ENCODE measurements around the gene CDH23.

The CDH23 gene

DNA sequence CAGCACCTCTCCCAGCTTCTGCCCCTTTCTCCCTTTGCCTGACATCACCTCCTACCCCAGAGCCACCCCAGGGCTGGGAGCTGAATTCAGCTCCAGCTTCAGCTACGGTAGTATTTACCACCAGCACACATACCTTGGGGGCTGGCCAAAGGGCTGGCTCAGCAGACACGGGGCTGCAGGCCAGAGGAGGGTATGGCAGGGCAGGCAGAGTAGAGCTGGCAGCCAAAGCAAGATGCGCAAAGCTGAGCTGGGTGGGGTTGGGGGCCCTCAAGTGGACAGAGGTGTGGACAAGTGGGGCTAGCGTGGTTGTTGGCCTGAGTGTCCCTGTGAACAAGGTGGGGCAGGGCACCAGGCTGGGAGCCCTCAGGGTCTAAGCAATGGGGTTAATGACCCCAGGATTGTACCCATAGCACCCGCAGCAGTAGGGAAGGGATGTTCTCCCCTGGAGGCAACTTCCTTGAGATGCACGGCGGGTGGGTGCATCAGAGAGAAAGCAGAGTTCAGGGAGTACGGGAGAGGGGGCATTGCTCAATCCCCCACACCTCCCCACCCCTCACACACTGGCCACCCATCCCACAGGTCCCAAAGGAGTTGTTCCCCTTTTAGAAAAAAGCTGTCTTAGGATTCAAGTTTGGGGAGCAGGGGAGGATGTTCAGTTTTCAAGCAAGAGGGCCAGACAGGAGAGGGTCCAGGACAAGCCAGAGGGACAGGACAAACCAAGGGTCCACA, 368.6 kb downstream of the CDH23 start:
- no peak overlapping the region for H3K4me3 ChIP-seq (ENCODE audit: low read depth, low read length)
- CTCF ChIA-PET, result interaction anchor here (0.7 to 4.2 kb wide), 2 partner anchors 8 to 131 kb away, joined by 3 to 31 read pairs; partner anchors contain the start of gene VSIR
- no peak for DNase-seq (ENCODE audit: low read depth, low spot score)
- TF ChIP-seq, protein P1, sequence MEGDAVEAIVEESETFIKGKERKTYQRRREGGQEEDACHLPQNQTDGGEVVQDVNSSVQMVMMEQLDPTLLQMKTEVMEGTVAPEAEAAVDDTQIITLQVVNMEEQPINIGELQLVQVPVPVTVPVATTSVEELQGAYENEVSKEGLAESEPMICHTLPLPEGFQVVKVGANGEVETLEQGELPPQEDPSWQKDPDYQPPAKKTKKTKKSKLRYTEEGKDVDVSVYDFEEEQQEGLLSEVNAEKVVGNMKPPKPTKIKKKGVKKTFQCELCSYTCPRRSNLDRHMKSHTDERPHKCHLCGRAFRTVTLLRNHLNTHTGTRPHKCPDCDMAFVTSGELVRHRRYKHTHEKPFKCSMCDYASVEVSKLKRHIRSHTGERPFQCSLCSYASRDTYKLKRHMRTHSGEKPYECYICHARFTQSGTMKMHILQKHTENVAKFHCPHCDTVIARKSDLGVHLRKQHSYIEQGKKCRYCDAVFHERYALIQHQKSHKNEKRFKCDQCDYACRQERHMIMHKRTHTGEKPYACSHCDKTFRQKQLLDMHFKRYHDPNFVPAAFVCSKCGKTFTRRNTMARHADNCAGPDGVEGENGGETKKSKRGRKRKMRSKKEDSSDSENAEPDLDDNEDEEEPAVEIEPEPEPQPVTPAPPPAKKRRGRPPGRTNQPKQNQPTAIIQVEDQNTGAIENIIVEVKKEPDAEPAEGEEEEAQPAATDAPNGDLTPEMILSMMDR (IDR thresholded peaks at IDR 0.05; ENCODE audit: insufficient read depth, low read length, missing control alignments), result no peak
- POLR2A ChIA-PET, result interaction anchor here (2.0 kb wide), 1 partner anchor 8 kb away, joined by 9 read pairs; the partner anchor contains the start of gene VSIR

DNA sequence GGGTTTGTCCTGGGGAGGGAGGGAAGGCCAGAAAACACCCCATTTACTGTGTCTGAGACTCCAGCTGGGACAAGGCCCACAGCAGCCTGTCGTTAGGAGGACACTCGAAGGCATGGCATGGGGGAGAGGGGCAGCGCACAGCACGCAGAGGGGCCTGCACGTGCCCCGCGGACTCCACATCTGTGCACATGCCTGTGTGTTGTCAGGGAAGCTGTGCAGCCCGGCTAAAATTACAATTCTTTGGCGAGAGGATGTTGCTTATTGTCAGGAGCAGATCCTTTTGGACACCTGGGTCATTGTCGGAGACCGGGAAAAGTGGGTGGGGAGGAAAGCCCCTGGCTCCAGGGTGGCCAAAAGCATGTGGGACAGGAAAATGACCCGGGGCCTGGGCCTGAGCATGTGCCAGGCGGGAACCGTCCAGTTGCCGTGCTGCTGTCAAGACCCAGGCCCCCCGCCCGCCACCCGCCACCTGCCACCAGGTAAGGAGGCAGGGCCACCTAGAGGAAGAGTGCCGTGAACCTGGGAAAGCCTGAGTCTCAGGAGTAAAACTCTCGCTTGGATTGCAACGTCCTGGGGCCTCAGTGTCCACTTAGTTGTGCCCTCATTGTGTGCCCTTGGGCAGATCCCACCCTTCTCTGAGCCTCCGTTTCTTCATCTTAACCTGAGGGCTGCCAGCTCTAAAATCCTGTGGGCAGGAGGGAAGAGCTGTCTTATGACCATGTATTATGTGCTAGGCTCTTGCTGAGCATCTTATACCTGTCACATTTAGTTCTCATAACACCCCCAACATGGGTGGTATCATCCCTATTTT, 369.4 kb downstream of the CDH23 start:
- ChIA-PET POLR2A (interaction anchor here (1.3 kb wide), 1 partner anchor 8 kb away, joined by 5 read pairs; no protein-coding TSS in a partner anchor), CTCF (interaction anchor here (0.8 to 1.4 kb wide), 5 partner anchors 8 to 443 kb away, joined by 3 to 5 read pairs (median 3); no protein-coding TSS in a partner anchor)
- no peak overlapping the region for H3K4me3 ChIP-seq (ENCODE audit: low read depth, low read length)

DNA sequence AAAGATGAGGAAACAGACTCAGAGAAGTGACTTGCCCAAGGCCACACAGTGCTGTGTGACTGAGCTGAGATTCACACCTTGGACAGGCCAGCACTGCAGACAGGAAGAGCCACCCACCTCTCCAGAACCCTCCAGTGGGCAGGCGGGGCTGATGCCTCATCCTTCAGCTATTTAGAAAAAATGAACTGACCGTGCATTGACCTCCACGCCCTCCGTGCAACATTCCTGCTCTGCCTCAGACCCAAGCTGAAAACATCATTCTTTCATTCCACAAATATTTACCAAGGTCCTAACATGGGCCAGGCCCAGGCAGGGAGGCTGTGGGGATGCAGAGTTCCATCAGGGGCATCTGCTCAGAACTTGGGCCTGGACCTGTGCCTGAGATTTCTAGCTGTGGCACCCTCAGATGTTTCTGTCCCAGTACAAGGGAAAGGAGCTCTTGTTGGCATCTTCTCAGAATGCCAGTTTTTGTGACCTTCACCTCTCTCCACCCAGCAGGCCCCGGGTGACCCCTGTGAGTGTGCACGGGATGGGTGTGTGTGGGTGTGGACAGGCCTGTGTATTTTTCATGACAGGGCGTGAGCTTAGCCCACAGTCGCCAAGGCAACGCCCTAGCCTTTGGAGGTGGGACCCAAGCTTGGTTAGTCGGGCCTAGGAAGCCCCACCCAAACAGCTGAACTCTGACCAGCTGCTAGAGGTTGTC, 370.1 kb downstream of the CDH23 start:
- ChIA-PET POLR2A (interaction anchor here (0.6 to 1.3 kb wide), 3 partner anchors 8 to 524 kb away, joined by 3 to 5 read pairs (median 3); no protein-coding TSS in a partner anchor), CTCF (interaction anchor here (0.7 to 1.4 kb wide), 6 partner anchors 9 to 444 kb away, joined by 3 to 5 read pairs (median 3); no protein-coding TSS in a partner anchor)
- peak; percentile 85 for DNase-seq (ENCODE audit: low read depth, low spot score)
- TF ChIP-seq, protein P1 (IDR thresholded peaks at IDR 0.05; ENCODE audit: insufficient read depth, low read length, missing control alignments), result no peak
- H3K4me3 ChIP-seq (ENCODE audit: low read depth, low read length), result no peak overlapping the region

More for the DNA sequence above, 369.4 kb downstream of the CDH23 start:
- no peak for DNase-seq (ENCODE audit: low read depth, low spot score)
- TF ChIP-seq, protein P1 (IDR thresholded peaks at IDR 0.05; ENCODE audit: insufficient read depth, low read length, missing control alignments), result no peak

DNA sequence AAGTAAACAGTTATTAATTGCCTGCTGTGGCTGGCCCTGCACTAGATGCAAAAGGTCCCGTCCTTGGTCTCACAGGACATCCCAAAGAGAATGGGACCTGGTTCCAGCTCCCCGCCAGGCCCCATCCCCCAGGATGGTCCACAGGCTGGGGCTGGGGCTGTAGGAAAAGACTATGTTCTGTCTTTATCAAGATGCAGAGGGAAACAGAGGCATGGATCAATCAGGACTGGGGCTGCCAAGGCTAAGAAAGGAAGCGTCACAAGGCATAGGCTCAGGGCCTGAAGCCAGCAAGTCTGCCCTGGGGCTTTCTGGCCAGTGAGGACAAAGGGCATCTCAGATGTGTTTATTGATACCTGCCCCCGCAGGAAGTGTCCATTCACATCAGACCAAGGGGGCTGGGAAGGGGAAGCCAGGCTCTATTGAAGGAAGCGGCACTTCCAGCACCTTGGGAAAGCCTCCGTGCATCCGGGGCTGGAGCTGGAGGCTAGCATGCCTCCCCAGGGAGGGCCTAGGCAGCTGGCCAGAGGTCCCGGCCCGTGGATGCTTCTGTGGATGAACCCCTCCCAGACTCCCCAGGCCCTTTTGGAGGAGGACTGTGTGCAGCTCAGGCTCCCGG, 370.8 kb downstream of the CDH23 start:
- DNase-seq (ENCODE audit: low read depth, low spot score), result no peak
- TF ChIP-seq, protein P1 (IDR thresholded peaks at IDR 0.05; ENCODE audit: insufficient read depth, low read length, missing control alignments), result no peak
- CTCF ChIA-PET, result interaction anchor here (0.7 to 2.1 kb wide), 4 partner anchors 10 to 444 kb away, joined by 3 to 5 read pairs (median 4); no protein-coding TSS in a partner anchor
- POLR2A ChIA-PET, result interaction anchor here (1.3 kb wide), 1 partner anchor 9 kb away, joined by 5 read pairs; no protein-coding TSS in a partner anchor
- no peak overlapping the region for H3K4me3 ChIP-seq (ENCODE audit: low read depth, low read length)

DNA sequence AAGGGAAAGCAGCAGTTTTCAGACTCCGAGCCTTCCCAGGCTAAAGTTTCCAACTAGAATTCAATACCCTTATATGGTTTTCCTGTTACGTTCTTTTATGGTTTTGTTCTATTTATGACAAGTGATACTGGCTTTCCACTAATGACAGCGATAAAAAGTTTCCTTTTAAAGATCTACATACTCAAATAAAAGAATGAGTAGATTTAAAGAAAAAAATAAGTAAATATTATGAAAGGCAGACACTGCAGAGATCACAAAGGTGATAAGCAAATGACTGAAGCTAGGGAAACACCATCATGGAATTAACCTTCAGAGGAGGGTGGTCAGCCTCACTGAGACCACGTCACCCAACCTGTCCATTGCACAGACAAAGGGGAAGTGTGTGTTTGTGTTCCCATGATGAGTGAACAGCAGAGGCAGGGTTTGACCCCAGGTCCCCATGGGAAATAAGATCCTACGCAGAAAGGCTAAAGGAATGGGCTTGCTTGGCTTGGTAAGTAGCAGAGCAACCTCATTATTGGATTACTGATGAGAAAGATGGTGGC, 372.6 kb downstream of the CDH23 start:
- H3K4me3 ChIP-seq (ENCODE audit: low read depth, low read length), result no peak overlapping the region
- no peak for DNase-seq (ENCODE audit: low read depth, low spot score)
- CTCF ChIA-PET, result interaction anchor here (0.7 to 4.9 kb wide), 4 partner anchors 12 to 72 kb away, joined by 3 to 34 read pairs (median 4); no protein-coding TSS in a partner anchor
- TF ChIP-seq, protein P1 (IDR thresholded peaks at IDR 0.05; ENCODE audit: insufficient read depth, low read length, missing control alignments), result no peak
- POLR2A ChIA-PET, result no interaction called here
